NCI-H2029 treated with DMSO at 0.1 percent for 48 hours (cell line): ENCODE measurements around the gene SMC4.

Experiments
- DNase-seq: peaks from one replicate; lab custom pipeline; 2025; lab: John Stamatoyannopoulos, UW

The SMC4 gene

DNA sequence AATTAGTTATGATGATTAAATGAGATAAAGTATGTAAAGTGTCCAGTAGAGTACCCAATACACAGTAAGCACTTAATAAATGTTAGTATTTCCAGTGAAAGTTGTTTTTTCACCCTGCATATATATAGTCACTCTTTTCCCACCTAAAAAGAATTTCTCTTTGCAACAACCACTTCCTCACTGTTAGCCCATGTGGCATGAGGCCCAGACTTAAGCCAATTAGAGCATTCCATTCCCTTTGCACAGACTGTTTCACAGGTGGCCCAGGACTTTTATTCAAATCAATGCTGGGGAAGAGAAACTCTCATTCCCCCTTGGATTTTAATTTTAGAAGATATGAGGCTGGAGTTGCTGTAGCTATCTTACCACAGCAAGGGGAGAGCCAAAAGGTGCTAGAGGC, 4.2 kb upstream of the SMC4 start:
- DNase-seq = no peak

DNA sequence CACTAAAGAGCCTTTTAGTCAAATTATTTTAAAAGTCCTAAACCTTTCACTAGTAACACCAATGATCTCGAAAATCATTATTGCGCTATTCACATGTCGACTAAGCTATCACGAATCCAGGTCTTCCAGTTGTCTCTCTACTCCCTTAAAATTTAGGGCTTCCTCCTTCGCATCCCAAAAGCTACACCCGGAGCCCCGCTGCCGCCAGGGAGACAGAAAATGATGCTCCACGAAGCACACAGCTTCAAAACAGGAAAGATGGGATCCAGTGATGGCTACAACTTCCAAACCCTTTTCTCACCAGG, 678 bp upstream of the SMC4 start:
- no peak for DNase-seq

DNA sequence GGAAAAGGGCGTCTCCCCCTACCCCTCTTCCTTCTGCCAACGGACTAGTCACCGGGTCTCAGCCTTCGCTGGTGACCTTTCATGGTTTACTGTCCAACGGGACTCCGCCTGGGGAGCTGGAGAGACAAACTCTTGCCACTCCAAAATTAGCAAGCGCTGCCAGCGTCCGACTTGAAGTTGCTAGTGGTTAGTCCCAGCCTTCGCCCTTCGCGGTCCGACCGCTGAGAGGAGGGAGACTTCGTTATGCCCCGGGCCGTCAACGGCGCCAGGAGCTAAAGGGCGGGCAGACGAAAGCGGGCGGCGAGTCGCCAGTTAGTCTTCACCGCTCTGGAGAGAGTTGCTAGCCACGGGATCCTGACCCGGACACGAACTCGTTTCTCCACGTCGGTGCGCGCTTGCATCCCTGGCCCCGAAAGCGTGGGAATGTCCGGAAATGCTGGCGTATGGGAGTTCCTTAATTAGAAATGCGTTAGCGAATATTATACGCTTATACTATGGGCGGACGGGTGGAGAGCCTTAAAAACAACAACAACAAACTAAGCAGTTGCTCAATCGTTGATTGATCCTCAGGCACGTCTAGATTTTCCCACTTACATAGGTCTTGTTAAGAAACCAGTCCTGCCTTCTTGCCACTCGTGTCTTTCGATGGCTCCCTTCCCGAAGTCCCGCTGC, 716 bp downstream of the SMC4 start:
- DNase-seq = peak; percentile 61

DNA sequence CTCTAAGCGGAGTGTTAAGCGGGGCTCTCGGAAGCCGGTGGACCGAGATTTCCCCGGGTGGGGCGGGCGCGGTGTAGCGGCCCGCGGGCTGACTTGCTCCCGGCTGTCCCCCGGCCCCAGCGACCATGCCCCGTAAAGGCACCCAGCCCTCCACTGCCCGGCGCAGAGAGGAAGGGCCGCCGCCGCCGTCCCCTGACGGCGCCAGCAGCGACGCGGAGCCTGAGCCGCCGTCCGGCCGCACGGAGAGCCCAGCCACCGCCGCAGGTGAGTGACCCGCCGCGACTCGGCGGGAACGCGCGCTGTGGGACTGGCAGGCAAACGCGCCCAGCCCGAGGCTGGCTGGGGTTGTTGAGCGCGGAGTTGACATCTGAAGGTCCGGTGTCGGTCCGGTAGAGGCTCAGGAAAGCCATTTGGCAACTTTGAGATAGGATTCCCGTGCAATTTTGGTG, 1.3 kb downstream of the SMC4 start:
- DNase-seq = no peak

DNA sequence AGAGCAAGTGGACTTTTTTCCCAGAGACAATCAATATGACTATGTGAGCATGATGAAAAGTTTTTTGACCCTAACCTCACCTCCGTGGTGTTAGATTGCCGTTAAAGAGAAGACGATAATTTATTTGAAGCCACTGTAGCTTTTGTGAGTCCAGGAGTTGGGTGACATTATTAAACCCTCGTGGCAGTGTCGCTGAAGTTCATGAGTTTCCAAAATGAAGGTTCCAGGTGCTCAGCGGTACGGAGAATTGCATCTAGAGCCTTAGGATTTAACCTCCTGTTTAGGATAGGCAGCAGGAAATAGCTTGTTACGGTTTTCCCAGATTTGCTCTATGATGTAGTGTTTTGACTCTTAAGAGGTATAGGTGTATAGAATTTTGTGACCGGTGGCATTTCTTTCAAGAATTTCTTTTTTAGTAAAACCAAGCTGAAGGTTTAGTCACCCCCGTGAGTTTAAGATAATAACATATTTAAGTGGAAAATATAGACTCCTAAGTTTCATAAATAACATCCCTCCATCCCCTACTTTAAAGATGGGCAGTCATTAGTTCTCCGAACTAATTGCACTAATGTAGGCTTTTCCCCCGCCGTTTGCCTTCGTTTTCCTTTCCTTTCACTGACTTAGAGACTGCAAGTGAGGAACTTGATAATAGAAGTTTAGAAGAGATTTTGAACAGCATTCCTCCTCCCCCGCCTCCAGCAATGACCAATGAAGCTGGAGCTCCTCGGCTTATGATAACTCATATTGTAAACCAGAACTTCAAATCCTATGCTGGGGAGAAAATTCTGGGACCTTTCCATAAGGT, 2.0 kb downstream of the SMC4 start:
- peak; percentile 41 for DNase-seq

DNA sequence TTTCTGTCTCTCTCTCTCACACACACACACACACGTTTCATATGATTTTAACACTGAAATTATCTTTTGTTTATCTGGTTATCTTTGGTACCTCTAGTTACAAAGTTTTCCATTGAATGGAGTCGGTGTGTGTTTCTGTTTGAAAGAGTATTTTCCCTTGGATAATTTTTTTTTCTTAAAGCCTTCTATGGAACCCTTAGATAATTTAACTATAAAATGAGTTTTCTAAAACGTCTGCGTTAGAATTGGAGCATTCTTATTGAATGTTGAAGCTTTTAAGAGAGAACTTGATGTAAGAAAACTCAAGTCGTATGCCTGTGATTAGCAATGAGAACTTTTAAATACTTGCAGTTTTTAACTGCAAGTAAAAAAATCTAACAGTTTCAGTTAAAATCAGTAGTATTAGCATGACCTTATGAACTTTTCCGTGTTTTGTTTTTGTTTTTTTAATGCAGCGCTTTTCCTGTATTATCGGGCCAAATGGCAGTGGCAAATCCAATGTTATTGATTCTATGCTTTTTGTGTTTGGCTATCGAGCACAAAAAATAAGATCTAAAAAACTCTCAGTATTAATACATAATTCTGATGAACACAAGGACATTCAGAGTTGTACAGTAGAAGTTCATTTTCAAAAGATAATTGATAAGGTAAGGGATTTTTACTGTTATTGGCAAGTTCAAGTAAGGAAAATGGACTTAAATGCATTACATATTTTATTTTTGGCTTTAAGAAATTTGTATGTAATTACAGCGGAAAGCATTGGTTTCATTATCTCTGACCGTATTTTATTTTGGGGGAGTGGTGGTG, 3.0 kb downstream of the SMC4 start:
- DNase-seq = no peak

DNA sequence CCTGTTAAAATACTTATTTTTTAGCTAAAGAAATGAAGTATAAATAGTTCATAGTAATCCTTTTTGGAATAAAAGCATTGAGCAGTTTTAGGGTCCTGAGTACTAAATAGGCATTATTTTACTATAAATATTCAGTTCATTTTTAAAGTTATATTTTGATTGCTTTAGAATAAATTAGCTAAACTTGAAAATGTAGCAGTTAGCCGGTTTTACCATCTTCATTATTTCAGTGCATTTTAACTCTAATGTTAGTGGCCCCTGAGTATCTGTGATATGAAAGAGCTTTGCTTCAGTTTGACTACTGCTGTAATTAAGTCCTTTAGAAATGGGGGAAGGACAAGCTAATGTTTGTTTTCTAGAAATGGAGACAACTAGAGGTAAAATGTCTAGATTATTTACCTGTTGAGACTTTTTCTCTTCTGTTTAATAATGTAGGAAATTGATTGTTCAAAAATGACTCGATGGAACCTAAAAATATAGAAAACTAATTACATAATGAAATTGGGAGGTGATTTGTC, 3.6 kb downstream of the SMC4 start:
- DNase-seq = peak; percentile 24

DNA sequence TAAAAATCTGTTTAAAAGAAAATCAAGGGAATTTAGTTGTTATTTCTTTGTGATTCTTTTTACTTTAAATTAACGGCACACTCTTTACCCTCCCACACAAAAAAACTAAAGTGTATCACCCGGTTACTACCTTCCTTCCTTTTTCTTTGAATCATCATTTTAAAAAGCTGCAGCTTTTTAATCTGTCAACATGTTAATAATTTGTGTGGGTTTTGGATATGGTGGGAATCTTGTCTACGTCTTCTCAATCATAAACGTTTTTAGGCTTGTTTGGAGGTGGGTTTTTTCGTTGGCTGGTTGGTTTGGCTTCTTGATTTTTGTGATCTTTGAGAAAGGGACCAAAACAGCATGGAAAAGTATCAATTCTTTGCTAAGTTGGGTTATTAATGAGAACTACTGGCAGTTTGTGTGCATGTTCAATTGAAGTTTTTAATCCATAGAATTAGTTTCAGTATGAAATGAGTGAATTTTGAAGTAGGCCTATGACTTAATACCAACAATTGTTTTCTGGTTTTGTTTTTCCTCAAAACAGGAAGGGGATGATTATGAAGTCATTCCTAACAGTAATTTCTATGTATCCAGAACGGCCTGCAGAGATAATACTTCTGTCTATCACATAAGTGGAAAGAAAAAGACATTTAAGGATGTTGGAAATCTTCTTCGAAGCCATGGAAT, 4.5 kb downstream of the SMC4 start:
- DNase-seq = no peak

DNA sequence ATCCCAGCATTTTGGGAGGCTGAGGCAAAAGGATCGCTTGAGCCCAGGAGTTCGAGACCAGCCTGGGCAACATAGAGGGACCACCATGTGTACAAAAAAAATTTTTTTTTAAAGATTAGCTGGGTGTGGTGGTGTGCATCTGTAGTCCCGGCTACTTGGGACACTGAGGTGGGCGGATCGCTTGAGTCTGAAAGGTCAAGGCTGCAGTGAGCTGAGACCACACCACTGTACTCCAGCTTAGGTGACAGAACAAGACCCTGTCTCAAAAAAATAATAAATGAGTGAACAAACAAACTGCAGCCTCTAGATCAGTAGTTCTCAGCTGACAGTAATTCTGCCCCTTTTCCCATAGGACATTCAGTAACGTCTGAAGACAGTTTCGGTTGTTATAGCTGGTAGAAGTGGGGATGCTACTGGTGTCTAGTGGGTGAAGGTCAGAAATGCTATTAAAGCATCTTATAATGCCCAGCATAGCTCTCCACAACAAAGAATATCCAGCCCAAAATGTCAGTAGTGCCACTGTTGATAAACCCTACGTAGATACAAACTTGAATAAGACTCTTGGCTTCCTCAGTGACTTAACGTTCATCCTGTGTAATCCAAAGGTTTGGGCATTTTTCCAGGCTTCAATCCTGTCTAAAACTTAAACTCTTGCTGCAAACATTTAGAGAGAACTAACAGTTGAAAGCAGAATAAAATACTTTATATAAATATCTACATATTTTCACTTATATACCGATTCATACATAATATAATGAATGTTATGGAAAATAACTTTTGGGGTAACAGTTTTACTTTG, 10.6 kb downstream of the SMC4 start:
- DNase-seq = no peak

DNA sequence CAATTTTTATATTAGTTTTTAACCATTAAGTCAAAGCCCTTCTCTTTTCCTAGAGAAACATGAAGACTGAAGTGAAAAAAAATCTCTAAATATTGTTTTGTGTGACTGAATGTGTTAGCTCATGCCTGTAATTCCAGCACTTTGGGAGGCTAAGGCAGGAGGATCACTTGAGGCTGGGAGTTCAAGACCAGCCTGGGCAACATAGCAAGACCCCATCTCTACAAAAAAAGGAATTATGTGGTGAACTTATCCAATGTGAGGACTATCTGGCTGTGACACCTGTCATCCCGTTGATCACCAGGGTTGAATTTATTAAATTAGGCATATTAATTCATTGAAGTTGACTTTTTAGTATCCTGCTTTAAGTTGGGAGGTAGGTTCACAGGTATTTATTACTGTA, 13.0 kb downstream of the SMC4 start:
- no peak for DNase-seq

DNA sequence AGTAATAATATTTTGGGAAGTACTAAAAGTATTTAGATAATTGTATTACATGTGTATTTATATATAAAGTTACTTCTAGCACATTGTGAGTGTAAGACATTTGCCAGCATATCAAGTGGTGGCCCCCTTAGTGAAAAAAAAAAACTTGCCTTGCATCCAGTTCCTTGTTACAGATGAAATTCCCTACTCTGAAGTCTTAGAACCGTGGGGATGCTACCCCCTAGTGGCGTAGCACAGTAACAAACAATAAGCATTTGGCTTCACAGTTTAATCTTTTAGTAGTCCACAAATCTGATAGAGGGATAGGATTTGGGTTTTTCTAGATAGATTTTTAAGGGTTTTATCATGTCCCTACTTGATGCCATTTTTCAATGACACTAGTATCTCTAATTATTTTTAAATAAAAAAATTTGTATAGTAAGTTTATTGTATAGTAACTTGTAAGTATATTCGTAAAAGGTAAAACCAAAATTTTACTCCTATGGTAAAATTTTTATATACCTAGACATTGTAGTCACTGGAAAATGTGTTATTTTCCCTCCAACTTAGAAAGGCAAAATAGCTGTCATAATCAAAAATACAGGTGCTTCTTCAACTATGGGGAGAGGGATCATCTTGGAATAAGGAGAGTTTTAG, 14.3 kb downstream of the SMC4 start:
- DNase-seq = peak; percentile 80

DNA sequence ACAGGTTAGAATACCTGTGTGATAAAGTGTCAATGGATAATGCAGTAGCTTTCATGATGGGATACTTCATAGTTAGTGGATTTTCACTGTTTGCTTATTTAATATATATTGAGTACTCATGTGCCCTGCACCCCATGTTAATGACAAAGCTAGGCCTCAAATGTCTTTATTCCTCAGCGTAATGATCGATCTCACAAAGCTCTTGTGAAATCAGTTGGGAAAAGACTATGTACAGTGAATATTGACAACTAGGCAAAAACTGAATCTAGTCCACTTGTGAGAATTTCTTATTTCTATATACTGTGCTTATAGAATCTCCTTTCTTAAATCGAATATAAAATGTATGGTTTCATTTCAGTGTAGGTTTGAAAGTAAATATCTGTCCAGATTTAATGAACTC, 17.9 kb downstream of the SMC4 start:
- DNase-seq = no peak

DNA sequence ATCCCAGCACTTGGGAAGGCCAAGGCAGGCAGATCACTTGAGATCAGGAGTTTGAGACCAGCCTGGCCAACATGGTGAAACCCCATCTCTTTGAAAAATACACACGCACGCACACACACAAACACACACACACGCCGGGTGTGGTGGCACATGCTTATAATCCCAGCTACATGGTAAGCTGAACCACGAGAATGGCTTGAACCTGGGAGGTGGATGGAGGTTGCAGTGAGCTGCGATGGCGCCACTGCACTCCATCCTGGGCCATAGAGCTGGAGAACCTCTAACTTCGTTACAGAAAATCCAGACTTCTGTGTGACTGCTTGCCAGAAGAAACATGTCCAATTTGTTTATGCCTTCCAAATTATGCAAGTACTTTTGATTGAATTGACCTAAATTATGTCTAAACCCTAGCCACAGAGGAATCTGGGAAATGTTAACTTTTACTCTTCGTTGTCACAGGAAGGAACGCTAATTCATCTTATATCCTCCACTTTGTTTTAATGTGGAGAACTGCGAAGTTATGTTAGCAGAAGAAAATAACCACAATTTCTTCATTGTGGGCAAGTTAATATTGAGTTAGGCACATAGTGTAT, 28.5 kb downstream of the SMC4 start:
- no peak for DNase-seq

DNA sequence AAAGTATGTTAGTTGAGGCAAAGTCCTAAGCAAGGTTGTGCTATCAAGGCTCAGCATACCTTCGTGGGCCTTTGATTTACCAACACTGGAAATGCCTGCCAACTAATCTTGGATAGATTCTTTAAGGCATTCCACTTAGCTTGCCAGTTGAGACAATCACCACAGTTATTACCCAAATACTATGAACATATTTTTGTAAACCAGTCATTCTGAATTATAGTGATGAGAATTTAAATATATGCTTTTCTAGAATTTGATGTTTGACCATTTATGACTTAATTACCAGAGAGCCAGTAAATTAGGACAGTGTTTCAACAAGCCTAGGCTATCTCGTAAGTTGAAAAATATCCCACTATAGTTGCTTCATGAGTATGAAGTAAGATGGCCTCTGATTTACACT, 34.6 kb downstream of the SMC4 start:
- no peak for DNase-seq

DNA sequence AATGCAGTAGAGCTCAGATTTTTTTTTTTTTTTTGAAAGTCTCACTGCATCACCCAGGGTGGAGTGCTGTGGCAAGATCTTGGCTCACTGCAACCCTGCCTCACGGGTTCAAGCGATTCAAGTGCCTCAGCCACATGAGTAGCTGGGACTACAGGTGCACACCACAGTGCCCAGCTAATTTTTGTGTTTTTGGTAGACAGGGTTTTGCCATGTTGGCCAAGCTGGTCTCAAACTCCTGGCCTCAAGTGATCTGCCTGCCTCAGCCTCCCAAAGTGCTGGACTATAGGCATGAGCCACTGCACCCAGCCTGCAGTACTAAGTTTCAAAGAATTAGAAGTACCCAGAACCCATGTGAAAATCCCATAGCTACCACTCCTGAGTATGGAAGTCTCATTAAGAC, 35.6 kb downstream of the SMC4 start:
- no peak for DNase-seq

DNA sequence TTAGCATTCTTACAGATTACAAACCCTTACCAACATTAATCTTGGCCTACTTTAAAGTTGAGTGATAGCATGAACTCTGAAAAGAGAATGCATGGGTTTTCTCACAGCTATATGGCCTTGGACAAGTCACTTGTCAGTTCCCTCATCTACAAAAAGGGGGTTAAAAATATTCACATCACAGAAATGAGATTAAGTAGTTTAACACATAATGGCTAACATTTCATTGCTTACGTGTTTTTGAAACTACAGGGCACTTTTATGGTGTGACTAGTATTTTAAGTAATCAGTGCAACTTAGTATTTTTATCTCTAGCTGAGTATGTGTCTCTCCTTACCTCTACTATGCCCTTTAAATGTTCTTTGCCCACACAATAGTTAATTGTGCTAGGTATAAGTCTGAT, 36.3 kb downstream of the SMC4 start:
- DNase-seq = no peak

DNA sequence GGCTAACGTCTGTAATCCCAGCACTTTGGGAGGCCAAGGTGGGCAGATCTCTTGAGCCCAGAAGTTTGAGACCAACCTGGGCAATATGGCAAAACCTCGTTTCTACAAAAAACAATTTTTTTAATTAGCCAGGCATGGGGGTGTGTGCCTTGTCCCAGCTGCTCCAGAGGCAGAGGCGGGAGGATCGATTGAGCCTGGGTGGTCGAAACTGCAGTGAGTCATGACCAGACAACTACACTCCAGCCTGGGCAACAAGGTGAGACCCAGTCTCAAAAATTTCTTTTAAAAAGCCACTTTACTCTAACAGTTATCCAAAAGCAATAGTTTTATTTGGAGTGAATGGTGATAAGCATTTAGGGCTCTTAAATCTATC, 37.6 kb downstream of the SMC4 start:
- DNase-seq = no peak

DNA sequence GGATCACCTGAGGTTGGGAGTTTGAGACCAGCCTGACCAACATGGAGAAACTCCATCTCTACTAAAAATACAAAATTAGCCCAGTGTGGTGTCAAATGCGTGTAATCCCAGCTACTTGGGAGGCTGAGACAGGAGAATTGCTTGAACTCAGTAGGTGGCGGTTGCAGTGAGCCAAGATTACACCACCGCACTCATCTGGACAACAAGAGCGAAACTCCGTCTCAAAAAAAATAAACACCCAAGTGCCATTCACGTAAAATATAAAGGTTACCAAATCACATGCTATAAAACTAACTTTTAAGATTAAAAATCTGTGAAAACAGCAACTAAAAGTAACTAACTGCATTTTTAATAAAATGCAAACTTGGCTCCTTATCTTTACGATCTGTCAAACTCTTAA, 41.2 kb downstream of the SMC4 start:
- no peak for DNase-seq

DNA sequence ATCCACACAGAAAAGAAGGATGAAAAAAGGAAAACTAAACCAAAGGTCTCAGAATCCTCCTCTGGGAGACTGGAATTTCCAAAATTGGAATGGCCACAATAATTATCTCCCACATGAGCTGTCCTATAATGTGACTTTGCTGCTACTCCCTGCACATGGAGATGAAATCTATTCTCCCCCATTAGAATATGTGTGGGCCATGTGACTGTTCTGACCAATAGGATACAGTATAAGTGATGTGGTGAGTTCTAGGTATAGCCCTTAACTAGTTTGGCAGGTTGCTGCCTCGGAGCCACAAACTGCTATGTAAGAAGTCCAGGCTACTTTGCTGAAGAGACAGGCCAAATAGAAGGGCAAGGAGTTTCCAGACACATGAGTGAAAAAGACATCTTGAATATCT, 45.0 kb downstream of the SMC4 start:
- no peak for DNase-seq

DNA sequence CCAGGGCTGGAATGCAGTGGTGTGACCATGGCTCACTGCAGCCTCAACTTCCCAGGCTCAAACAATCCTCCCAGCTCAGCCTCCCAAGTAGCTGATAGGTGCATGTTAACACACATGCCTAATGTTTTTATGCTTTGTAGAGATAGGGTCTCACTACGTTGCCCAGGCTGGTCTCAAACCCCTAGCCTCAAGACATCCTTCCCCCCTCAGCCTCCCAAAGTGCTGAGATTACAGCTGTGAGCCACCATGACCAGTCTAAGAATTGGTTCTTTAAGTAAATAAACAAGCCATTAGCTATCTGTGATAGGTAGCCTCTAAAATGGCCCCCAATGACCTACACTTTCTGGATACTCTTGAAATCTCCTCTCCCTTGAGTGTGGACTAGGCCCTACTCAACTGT, 46.4 kb downstream of the SMC4 start:
- no peak for DNase-seq
